Uterus (tissue), 4 donors: Measurements from ENCODE around the gene MAMDC2. TPM values are rescaled to one million over a fixed set of nuclear protein-coding genes. Genes with fewer than 3 reads are reported as not detected.

Source experiments
- DNase-seq, 2 donors: peaks; one replicate each; pipeline ENCODE4 v3.0.0-alpha.2; 2019 to 2020
- H3K27ac ChIP-seq, 2 donors: fragments of 200-600 bp; sonication (generic); 1 replicate in 1 of 2; 2 replicates in 1 of 2; pipeline ENCODE4 v1.5.1; 2016 to 2018
- H3K27me3 ChIP-seq, 2 donors: fragments of 200-600 bp; sonication (generic); one replicate each; pipeline ENCODE4 v1.5.1; 2018 to 2019; ENCODE audit warnings: control low read depth in 1 of 2
- H3K36me3 ChIP-seq, 2 donors: fragments of 200-600 bp; sonication (generic); one replicate each; pipeline ENCODE4 v1.5.1; 2019; ENCODE audit warnings: control low read depth in 1 of 2
- H3K4me1 ChIP-seq, 2 donors: fragments of 200-600 bp; sonication (generic); one replicate each; pipeline ENCODE4 v1.5.1; 2018 to 2019; ENCODE audit warnings: control low read depth in 1 of 2
- H3K4me3 ChIP-seq, 2 donors: fragments of 200-600 bp; sonication (generic); 1 replicate in 1 of 2; 2 replicates in 1 of 2; pipeline ENCODE4 v1.5.1; 2018 to 2019; ENCODE audit warnings: mild to moderate bottlenecking in 1 of 2
- H3K9me3 ChIP-seq, 2 donors: fragments of 200-600 bp; sonication (generic); one replicate each; pipeline ENCODE4 v1.5.1; 2019; ENCODE audit warnings: control low read depth in 1 of 2
- CTCF ChIP-seq, 4 experiments: fragments of 200-600 bp in 2 of 4; fragments of 450-650 bp in 2 of 4; sonication (generic) in 2 of 4; IDR thresholded peaks; one replicate each; pipeline ENCODE4 v1.5.1; 2016 to 2019; ENCODE audit warnings: antibody characterized with exemption in 4 of 4, mild to moderate bottlenecking in 2 of 4, moderate library complexity in 1 of 4
- POLR2A ChIP-seq, 2 donors: fragments of 450-650 bp; IDR thresholded peaks; one replicate each; pipeline ENCODE4 v1.6.1; 2016; ENCODE audit warnings: antibody characterized with exemption in 2 of 2, mild to moderate bottlenecking in 1 of 2, moderate library complexity in 1 of 2
- intact Hi-C: fragments of 100-400 bp; cut with DNase I; formaldehyde crosslinking; loops from one replicate; pipeline ENCODE4 v1.15.1; 2023; ENCODE audit warnings: low total_unique reads
- total RNA-seq, 4 donors: library from RNA; depleted of rRNA in 3 of 4; stranded (reverse); fragments of >200 nt in 3 of 4; gene quantifications; one replicate each; pipeline versions ENCODE4 v1.1.0 to v1.2.4, GENCODE V29; 2014 to 2023
- donor health status: DM: yes; HTN: yes; CAD: no.

MAMDC2 gene
- total RNA-seq, 4 donors from 2014 or later = 42.7 to 204 (median 138) TPM

- intact Hi-C loops = no loop called here
- Histone ChIP-seq H3K4me3 (no peak overlapping the region), H3K27me3 (no peaks in the 10 kb centered on the region), H3K27ac (no peak overlapping the region), H3K4me1 (no peaks in the 10 kb centered on the region), H3K36me3 (no peaks in the 10 kb centered on the region), H3K9me3 (no peaks in the 10 kb centered on the region)
- DNase-seq = no peak
- TF ChIP-seq POLR2A (IDR thresholded peaks at IDR 0.05) = no peak
- no peak for TF ChIP-seq CTCF (IDR thresholded peaks at IDR 0.05)
Measured at GRCh38 chr9:70147651-70148050, 104.0 kb downstream of the MAMDC2 start.

GRCh38 chr9:70152350-70152749 lies 108.7 kb downstream of the MAMDC2 start:
- Histone ChIP-seq H3K27ac (peak overlapping the region; percentile 16 to 35), H3K4me3 (no peak overlapping the region), H3K9me3 (no peaks in the 10 kb centered on the region), H3K4me1 (no peaks in the 10 kb centered on the region), H3K36me3 (no peaks in the 10 kb centered on the region), H3K27me3 (no peaks in the 10 kb centered on the region)
- intact Hi-C loops = no loop called here
- no peak for TF ChIP-seq CTCF (IDR thresholded peaks at IDR 0.05)
- TF ChIP-seq POLR2A (IDR thresholded peaks at IDR 0.05) = no peak
- DNase-seq = no peak

- Histone ChIP-seq H3K4me1 (peaks cover 0 to 10% of the 10 kb centered on the region in 2 donors), H3K4me3 (no peak overlapping the region), H3K27ac (no peak overlapping the region), H3K27me3 (no peaks in the 10 kb centered on the region), H3K36me3 (no peaks in the 10 kb centered on the region), H3K9me3 (no peaks in the 10 kb centered on the region)
- DNase-seq = no peak
- TF ChIP-seq CTCF (IDR thresholded peaks at IDR 0.05) = no peak
- intact Hi-C loops = no loop called here
Measured at GRCh38 chr9:70156729-70157128, 113.1 kb downstream of the MAMDC2 start.

- no peaks in the 10 kb centered on the region for H3K9me3 ChIP-seq
- H3K4me1 ChIP-seq = peaks cover 0 to 10% of the 10 kb centered on the region in 2 donors
- intact Hi-C loops = no loop called here
- peak overlapping the region; percentile 29 to 80 for H3K27ac ChIP-seq
- H3K4me3 ChIP-seq = no peak overlapping the region
- no peaks in the 10 kb centered on the region for H3K27me3 ChIP-seq
- no peaks in the 10 kb centered on the region for H3K36me3 ChIP-seq
- DNase-seq = no peak
- TF ChIP-seq CTCF (IDR thresholded peaks at IDR 0.05) = no peak
- no peak for TF ChIP-seq POLR2A (IDR thresholded peaks at IDR 0.05)
Measured at GRCh38 chr9:70159630-70160029, 116.0 kb downstream of the MAMDC2 start.

GRCh38 chr9:70160686-70161600 lies 117.3 kb downstream of the MAMDC2 start:
- H3K27ac ChIP-seq = peak overlapping the region; percentile 60 to 80
- H3K27me3 ChIP-seq = no peaks in the 10 kb centered on the region
- DNase-seq = no peak
- H3K36me3 ChIP-seq = no peaks in the 10 kb centered on the region
- intact Hi-C loops = no loop called here
- no peak overlapping the region for H3K4me3 ChIP-seq
- TF ChIP-seq POLR2A (IDR thresholded peaks at IDR 0.05) = no peak
- TF ChIP-seq CTCF (IDR thresholded peaks at IDR 0.05) = no peak
- H3K9me3 ChIP-seq = no peaks in the 10 kb centered on the region
- H3K4me1 ChIP-seq = peaks cover 0 to 10% of the 10 kb centered on the region in 2 donors
